SK-N-MC (cell line): ENCODE data around the gene TEX14.

Experiments used
- EZH2 ChIP-seq: fragments of 200-600 bp; sonication (generic); IDR thresholded peaks from one replicate; pipeline ENCODE4 v1.6.1; 2017; ENCODE audit warnings: antibody characterized with exemption
- FOXP2 ChIP-seq: optimal IDR thresholded peaks from 2 replicates; pipeline ENCODE3; 2011; ENCODE audit warnings: mild to moderate bottlenecking, moderate library complexity; ENCODE audit not compliant: insufficient read depth; ENCODE audit errors: extremely low read length, control extremely low read depth
- POLR2AphosphoS5 ChIP-seq: IDR thresholded peaks from 2 replicates; pipeline ENCODE4 v1.6.1; 2012; ENCODE audit warnings: mild to moderate bottlenecking, low read depth, low read length, borderline replicate concordance

GRCh38 chr17:58728798-58729197, 37.0 kb upstream of the TEX14 start:
- TF ChIP-seq EZH2 (no peak), POLR2AphosphoS5 (no peak), FOXP2 (no peak)
